DOHH2 (cell line): ENCODE measurements around the gene GPN1.
A peak's percentile ranks its signal among the peaks of the same experiment; 100 is the strongest.

Experiments used
- H3F3A ChIP-seq: fragments of 200-600 bp; sonication (generic), shearing (Covaris generic); 2 replicates; pipeline ENCODE4 v1.6.0; 2016; ENCODE audit warnings: antibody characterized with exemption, mild to moderate bottlenecking; ENCODE audit not compliant: control insufficient read depth, insufficient read depth
- H3K27ac ChIP-seq: fragments of 200-600 bp; sonication (generic); 2 replicates; pipeline ENCODE4 v1.5.1; 2014; ENCODE audit warnings: low read depth, mild to moderate bottlenecking, low read length, moderate library complexity
- H3K27me3 ChIP-seq: fragments of 200-600 bp; sonication (generic); 2 replicates; pipeline ENCODE4 v1.6.1; 2014; ENCODE audit warnings: mild to moderate bottlenecking, low read length, mixed read lengths; ENCODE audit not compliant: control insufficient read depth
- H3K36me3 ChIP-seq: fragments of 200-600 bp; sonication (generic); 2 replicates; pipeline ENCODE4 v1.6.1; 2014; ENCODE audit warnings: mild to moderate bottlenecking, low read length, moderate library complexity, mixed read lengths; ENCODE audit not compliant: control insufficient read depth
- H3K4me1 ChIP-seq: fragments of 200-600 bp; sonication (generic); 2 replicates; pipeline ENCODE4 v1.6.1; 2014; ENCODE audit warnings: mild to moderate bottlenecking, low read length, mixed read lengths; ENCODE audit not compliant: control insufficient read depth
- H3K4me2 ChIP-seq: fragments of 200-600 bp; sonication (generic); 2 replicates; pipeline ENCODE4 v1.6.0; 2014; ENCODE audit warnings: mild to moderate bottlenecking, low read length, moderate library complexity
- H3K4me3 ChIP-seq: fragments of 200-600 bp; sonication (generic); 2 replicates; pipeline ENCODE4 v1.5.1; 2014; ENCODE audit warnings: mild to moderate bottlenecking, low read length, mixed read lengths
- H3K79me2 ChIP-seq: fragments of 200-600 bp; sonication (generic); 2 replicates; pipeline ENCODE4 v1.6.1; 2014; ENCODE audit warnings: mild to moderate bottlenecking, low read length, mixed read lengths; ENCODE audit not compliant: control insufficient read depth
- H3K9me2 ChIP-seq: fragments of 200-600 bp; sonication (generic); replicated peaks from 2 replicates; pipeline ENCODE4 v1.6.1; 2014; ENCODE audit warnings: mild to moderate bottlenecking, low read length, mixed read lengths; ENCODE audit not compliant: control insufficient read depth
- H3K9me3 ChIP-seq: fragments of 200-600 bp; sonication (generic); 2 replicates; pipeline ENCODE4 v1.6.1; 2014; ENCODE audit warnings: antibody characterized with exemption, low read length, mixed read lengths; ENCODE audit not compliant: control insufficient read depth, insufficient read depth
- H4K20me1 ChIP-seq: fragments of 200-600 bp; sonication (generic); 2 replicates; pipeline ENCODE4 v1.6.0; 2014; ENCODE audit warnings: low read depth, mild to moderate bottlenecking, antibody characterized with exemption, low read length, moderate library complexity; ENCODE audit not compliant: control insufficient read depth, insufficient read depth
- CTCF ChIP-seq: fragments of 200-600 bp; sonication (generic); IDR thresholded peaks from one replicate; pipeline ENCODE4 v1.5.1; 2014; ENCODE audit warnings: antibody characterized with exemption, mild to moderate bottlenecking, low read depth, low read length; ENCODE audit not compliant: poor library complexity, severe bottlenecking
- EZH2phosphoT487 ChIP-seq: fragments of 200-600 bp; sonication (generic); IDR thresholded peaks from 2 replicates; pipeline ENCODE4 v1.6.1; 2017; ENCODE audit warnings: borderline replicate concordance, mild to moderate bottlenecking, antibody characterized with exemption, low read length, moderate library complexity, mixed read lengths

The GPN1 gene

GRCh38 chr2:27655155-27655951 lies 26.5 kb downstream of the GPN1 start:
- no peak overlapping the region for H3K4me3 ChIP-seq
- H3K79me2 ChIP-seq: no peaks in the 10 kb centered on the region
- H3K9me2 ChIP-seq: no peaks in the 10 kb centered on the region
- no peak for TF ChIP-seq CTCF
- TF ChIP-seq EZH2phosphoT487: no peak
- H3K27me3 ChIP-seq: no peaks in the 10 kb centered on the region
- peaks cover 87% of the 10 kb centered on the region for H3K36me3 ChIP-seq
- no peaks in the 10 kb centered on the region for H3K9me3 ChIP-seq
- H4K20me1 ChIP-seq: no peaks in the 10 kb centered on the region
- no peaks in the 10 kb centered on the region for H3F3A ChIP-seq
- no peak overlapping the region for H3K4me2 ChIP-seq
- no peaks in the 10 kb centered on the region for H3K4me1 ChIP-seq
- no peak overlapping the region for H3K27ac ChIP-seq

- no peaks in the 10 kb centered on the region for H3K27me3 ChIP-seq
- H3K79me2 ChIP-seq: peaks cover 52% of the 10 kb centered on the region
- H3K36me3 ChIP-seq: peaks cover 64% of the 10 kb centered on the region
- no peak overlapping the region for H3K4me2 ChIP-seq
- H4K20me1 ChIP-seq: no peaks in the 10 kb centered on the region
- H3K9me3 ChIP-seq: no peaks in the 10 kb centered on the region
- H3K4me3 ChIP-seq: no peak overlapping the region
- H3K27ac ChIP-seq: no peak overlapping the region
- peaks cover 22% of the 10 kb centered on the region for H3K4me1 ChIP-seq
- TF ChIP-seq CTCF: no peak
- no peak for TF ChIP-seq EZH2phosphoT487
- no peaks in the 10 kb centered on the region for H3F3A ChIP-seq
- no peaks in the 10 kb centered on the region for H3K9me2 ChIP-seq
These were observed 32.5 kb downstream of the GPN1 start for GRCh38 chr2:27661371-27661770.

GRCh38 chr2:27663285-27664153 lies 34.7 kb downstream of the GPN1 start, which contains the start of the genes SLC4A1AP and SUPT7L:
Gene SLC4A1AP, plus strand, starts transcription at chr2:27663889. Its CDS starts 26 bp downstream, at chr2:27663915.
Gene SUPT7L, minus strand, starts transcription at chr2:27663614. Its CDS starts 1,422 bp downstream, at chr2:27662192.
- Histone ChIP-seq H3K36me3 (peaks cover 53% of the 10 kb centered on the region), H3K27me3 (no peaks in the 10 kb centered on the region), H3F3A (peaks cover 5% of the 10 kb centered on the region; the same call in 1 of the 2 replicates), H3K4me1 (peaks cover 22% of the 10 kb centered on the region), H3K79me2 (peaks cover 52% of the 10 kb centered on the region), H3K9me3 (no peaks in the 10 kb centered on the region), H3K4me3 (peak within 1 kb of the TSS; percentile 99), H3K27ac (peak within 1 kb of the TSS; percentile 89), H3K4me2 (peak within 1 kb of the TSS; percentile 78), H4K20me1 (no peaks in the 10 kb centered on the region), H3K9me2 (no peaks in the 10 kb centered on the region)
- peak; percentile 28 for TF ChIP-seq CTCF
- TF ChIP-seq EZH2phosphoT487: peak; percentile 65; the same call in 1 of the 2 replicates
